ENCODE results near the gene SIL1. TPM values are rescaled to one million over a fixed set of nuclear protein-coding genes. Genes with fewer than 3 reads are reported as not detected.

SIL1 gene
- total RNA-seq, 4 donors from 2014 or later, result 20.3 to 39.2 (median 29.1) TPM

GRCh38 chr5:138980441-138980840, 217.7 kb downstream of the SIL1 start:
- H3K27ac ChIP-seq (replicated peaks in 1 of 4), result no peak overlapping the region
- no peak for DNase-seq (ENCODE audit: extremely low spot score)
- H3K4me1 ChIP-seq, result peaks cover 7 to 23% (median 14%) of the 10 kb centered on the region in 4 donors
- H3K36me3 ChIP-seq, result peaks cover 0 to 3% (median 0%) of the 10 kb centered on the region in 4 donors
- no peaks in the 10 kb centered on the region for H3K9me3 ChIP-seq
- no peak for TF ChIP-seq CTCF (IDR thresholded peaks at IDR 0.05)
- TF ChIP-seq POLR2A (IDR thresholded peaks at IDR 0.05; ENCODE audit: low read depth), result no peak
- no peak for TF ChIP-seq POLR2AphosphoS5 (IDR thresholded peaks at IDR 0.05)
- TF ChIP-seq EP300 (IDR thresholded peaks at IDR 0.05), result no peak
- intact Hi-C loops (cut with DNase I), result no loop called here
- no peaks in the 10 kb centered on the region for H3K27me3 ChIP-seq
- no peak overlapping the region for H3K4me3 ChIP-seq

GRCh38 chr5:138979684-138980280, 218.4 kb downstream of the SIL1 start:
- TF ChIP-seq CTCF (IDR thresholded peaks at IDR 0.05) (no peak), POLR2A (IDR thresholded peaks at IDR 0.05; ENCODE audit: low read depth) (no peak), EP300 (IDR thresholded peaks at IDR 0.05) (no peak), POLR2AphosphoS5 (IDR thresholded peaks at IDR 0.05) (no peak)
- peaks cover 0 to 3% (median 0%) of the 10 kb centered on the region in 4 donors for H3K36me3 ChIP-seq
- DNase-seq (ENCODE audit: extremely low spot score), result no peak
- H3K9me3 ChIP-seq, result no peaks in the 10 kb centered on the region
- H3K27ac ChIP-seq (replicated peaks in 1 of 4), result no peak overlapping the region
- no peaks in the 10 kb centered on the region for H3K27me3 ChIP-seq
- intact Hi-C loops (cut with DNase I), result no loop called here
- no peak overlapping the region for H3K4me3 ChIP-seq
- H3K4me1 ChIP-seq, result peaks cover 11 to 26% (median 16%) of the 10 kb centered on the region in 4 donors
- WGBS, result 90% methylated on average over 5 of the region's 5 CpGs

GRCh38 chr5:138978581-138978980, 219.6 kb downstream of the SIL1 start:
- no peak for DNase-seq (ENCODE audit: extremely low spot score)
- H3K27me3 ChIP-seq, result no peaks in the 10 kb centered on the region
- TF ChIP-seq POLR2A (IDR thresholded peaks at IDR 0.05; ENCODE audit: low read depth), result no peak
- no peak for TF ChIP-seq CTCF (IDR thresholded peaks at IDR 0.05)
- no peak for TF ChIP-seq POLR2AphosphoS5 (IDR thresholded peaks at IDR 0.05)
- TF ChIP-seq EP300 (IDR thresholded peaks at IDR 0.05), result no peak
- intact Hi-C loops (cut with DNase I), result no loop called here
- H3K36me3 ChIP-seq, result peaks cover 0 to under 1% (median 0%) of the 10 kb centered on the region in 4 donors
- H3K27ac ChIP-seq (replicated peaks in 1 of 4), result no peak overlapping the region
- 81% methylated on average over 1 of the region's 1 CpG for WGBS
- H3K4me1 ChIP-seq, result peaks cover 23 to 38% (median 28%) of the 10 kb centered on the region in 4 donors
- no peak overlapping the region for H3K4me3 ChIP-seq
- no peaks in the 10 kb centered on the region for H3K9me3 ChIP-seq

- 82% methylated on average over 1 of the region's 1 CpG for WGBS
- no peak for DNase-seq (ENCODE audit: extremely low spot score)
- Histone ChIP-seq H3K4me3 (no peak overlapping the region), H3K4me1 (peaks cover 27 to 43% (median 31%) of the 10 kb centered on the region in 4 donors), H3K27me3 (no peaks in the 10 kb centered on the region), H3K27ac (replicated peaks in 1 of 4) (no peak overlapping the region), H3K9me3 (no peaks in the 10 kb centered on the region), H3K36me3 (no peaks in the 10 kb centered on the region)
- intact Hi-C loops (cut with DNase I), result no loop called here
- TF ChIP-seq CTCF (IDR thresholded peaks at IDR 0.05), result no peak
- TF ChIP-seq POLR2A (IDR thresholded peaks at IDR 0.05; ENCODE audit: low read depth), result no peak
- TF ChIP-seq POLR2AphosphoS5 (IDR thresholded peaks at IDR 0.05), result no peak
- no peak for TF ChIP-seq EP300 (IDR thresholded peaks at IDR 0.05)
Measured at GRCh38 chr5:138978080-138978479, 220.1 kb downstream of the SIL1 start.

All from esophagus muscularis mucosa (tissue), 4 donors.